Gastrocnemius medialis (tissue), 4 donors: Measurements from ENCODE around the gene RASSF5. TPM values are rescaled to one million over a fixed set of nuclear protein-coding genes. Genes with fewer than 3 reads are reported as not detected.

Experiments used
- ATAC-seq, 2 donors: fragments of 150-250 bp; one replicate each; pipeline ENCODE4 v1.9.1; 2016
- DNase-seq, 2 donors: peaks; one replicate each; pipeline ENCODE4 v3.0.0-alpha.2; 2019
- H3K27ac ChIP-seq, 4 donors: fragments of 200-600 bp; sonication (generic); 1 replicate in 1 of 4; 2 replicates in 3 of 4; pipeline ENCODE4 v1.5.1; 2016 to 2018; ENCODE audit warnings: mild to moderate bottlenecking in 2 of 4, moderate library complexity in 1 of 4
- H3K27me3 ChIP-seq, 3 donors: fragments of 200-600 bp; sonication (generic) in 2 of 3; 1 replicate in 1 of 3; 2 replicates in 2 of 3; pipeline versions ENCODE4 v1.5.1 to v1.6.0; 2016 to 2019; ENCODE audit warnings: mild to moderate bottlenecking in 1 of 3, moderate library complexity in 1 of 3
- H3K36me3 ChIP-seq, 2 donors: fragments of 200-600 bp; sonication (generic) in 1 of 2; one replicate each; pipeline ENCODE4 v1.5.1; 2017 to 2018
- H3K4me1 ChIP-seq, 2 donors: fragments of 200-600 bp; sonication (generic) in 1 of 2; one replicate each; pipeline ENCODE4 v1.5.1; 2016 to 2017; ENCODE audit warnings: mild to moderate bottlenecking in 2 of 2
- H3K4me3 ChIP-seq, 4 donors: fragments of 200-600 bp; sonication (generic) in 3 of 4; 1 replicate in 1 of 4; 2 replicates in 3 of 4; pipeline ENCODE4 v1.5.1; 2016 to 2019; ENCODE audit warnings: mild to moderate bottlenecking in 2 of 4
- H3K9me3 ChIP-seq, 3 donors: fragments of 200-600 bp; sonication (generic) in 2 of 3; 1 replicate in 1 of 3; 2 replicates in 2 of 3; pipeline ENCODE4 v1.5.1; 2016 to 2019
- CTCF ChIP-seq, 5 experiments: fragments of 450-650 bp in 3 of 5; fragments of 200-600 bp in 2 of 5; sonication (generic) in 2 of 5; IDR thresholded peaks in 4 of 5; conservative IDR thresholded peaks in 1 of 5; 1 replicate in 4 of 5; 2 replicates in 1 of 5; pipeline ENCODE4 v1.5.1; 2016 to 2019; ENCODE audit warnings: antibody characterized with exemption in 5 of 5, mild to moderate bottlenecking in 3 of 5, moderate library complexity in 3 of 5
- POLR2A ChIP-seq, 2 donors: fragments of 450-650 bp; IDR thresholded peaks; one replicate each; pipeline ENCODE4 v1.6.1; 2017; ENCODE audit warnings: antibody characterized with exemption in 2 of 2, mild to moderate bottlenecking in 2 of 2, moderate library complexity in 2 of 2
- in situ Hi-C, 4 donors: fragments of 200-750 bp; cut with MboI; loops; one replicate each; pipeline versions ENCODE4 v1.15.0 to v1.8.0; 2017; ENCODE audit warnings: low sequenced_read_pairs in 4 of 4
- intact Hi-C: fragments of 100-400 bp; cut with DNase I; formaldehyde crosslinking; loops from one replicate; pipeline ENCODE4 v1.15.1; 2023; ENCODE audit warnings: low total_unique reads
- total RNA-seq, 4 donors: library from RNA; depleted of rRNA; stranded (reverse); fragments of >200 nt; gene quantifications; one replicate each; pipeline versions ENCODE4 v1.1.0 to v1.2.3, GENCODE V29; 2016

Gene RASSF5
- total RNA-seq, 4 donors from 2014 or later, result 5.9 to 15.9 (median 9.4) TPM

DNA sequence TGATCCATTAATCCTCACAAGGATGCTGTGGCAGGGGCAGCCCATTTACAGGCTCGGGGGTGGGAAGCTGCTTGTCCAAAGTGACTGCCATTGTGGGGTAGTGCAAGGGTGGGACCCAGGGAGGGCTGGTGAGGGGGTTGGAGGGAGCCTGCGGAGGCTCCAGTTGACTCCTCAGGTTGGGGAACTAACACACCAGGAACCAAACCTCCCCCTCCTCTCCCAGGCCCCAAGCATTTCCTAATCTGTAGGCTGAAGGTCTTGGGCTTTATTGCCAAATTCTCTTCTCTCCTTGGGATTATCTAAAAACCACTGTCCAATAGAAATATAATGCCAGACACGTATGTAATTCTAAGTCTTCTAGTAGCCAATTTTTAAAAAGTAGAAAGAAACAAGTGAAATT lies 18.9 kb upstream of the RASSF5 start:
- Histone ChIP-seq H3K27ac (no peak overlapping the region), H3K4me3 (no peak overlapping the region), H3K27me3 (no peaks in the 10 kb centered on the region), H3K9me3 (no peaks in the 10 kb centered on the region), H3K4me1 (no peaks in the 10 kb centered on the region), H3K36me3 (no peaks in the 10 kb centered on the region)
- in situ Hi-C loops (loop anchor here (5.0 to 10.0 kb wide), 2 partner anchors 94 to 96 kb away; no protein-coding TSS in a partner anchor), intact Hi-C loops (no loop called here)
- TF ChIP-seq CTCF (IDR thresholded peaks at IDR 0.05 in 4 of 5, conservative IDR thresholded peaks at IDR 0.05 in 1 of 5) (no peak), POLR2A (IDR thresholded peaks at IDR 0.05) (no peak)
- DNase-seq, result no peak
- no peak for ATAC-seq

DNA sequence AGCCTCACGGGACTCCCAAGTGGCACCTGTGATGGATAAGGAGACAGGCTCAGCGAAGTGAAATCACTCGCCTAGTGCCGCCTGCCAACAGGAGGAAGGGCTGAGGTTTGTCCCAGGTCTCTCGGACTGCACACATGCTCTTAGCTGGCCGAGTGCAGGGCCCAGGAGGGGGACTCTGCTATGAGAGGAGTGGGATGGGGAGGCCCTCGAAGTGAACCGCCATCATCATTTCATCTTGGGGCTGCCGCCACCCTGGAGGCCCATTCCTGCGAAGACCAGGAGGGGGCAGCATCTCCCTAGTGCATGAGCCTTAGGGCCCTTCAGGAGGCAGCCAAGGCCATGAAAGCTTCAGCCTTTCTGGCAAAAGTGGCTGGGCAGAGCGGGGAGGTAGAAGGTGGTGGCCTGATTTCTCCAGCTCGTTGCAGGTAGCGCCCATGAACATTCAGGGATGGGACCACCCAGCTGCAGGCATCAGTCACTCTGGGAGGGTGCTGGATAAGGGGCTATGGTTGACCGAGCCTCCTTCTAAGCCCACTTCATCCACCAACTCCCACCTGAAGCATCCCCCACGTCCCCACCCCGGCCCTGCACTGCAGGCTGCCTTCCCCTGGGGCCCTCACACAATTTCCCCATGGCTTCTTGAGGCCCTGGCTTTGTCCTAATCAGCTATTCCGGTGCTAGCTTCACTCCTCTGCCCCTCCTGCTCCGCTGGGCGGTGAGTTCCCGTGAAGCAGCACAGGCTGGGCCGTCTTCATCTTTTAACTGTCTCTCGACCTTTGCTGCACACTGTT lies 17.2 kb upstream of the RASSF5 start:
- TF ChIP-seq POLR2A (IDR thresholded peaks at IDR 0.05) (no peak), CTCF (IDR thresholded peaks at IDR 0.05 in 4 of 5, conservative IDR thresholded peaks at IDR 0.05 in 1 of 5) (peak; percentile 84 to 91 (median 91))
- ATAC-seq (peak; percentile 94 to 95), DNase-seq (peak; percentile 41 to 68)
- Histone ChIP-seq H3K4me3 (no peak overlapping the region), H3K27ac (no peak overlapping the region), H3K27me3 (no peaks in the 10 kb centered on the region), H3K9me3 (no peaks in the 10 kb centered on the region), H3K36me3 (no peaks in the 10 kb centered on the region), H3K4me1 (no peaks in the 10 kb centered on the region)
- in situ Hi-C loops (loop anchor here (5.0 to 10.0 kb wide), 2 partner anchors 92 to 95 kb away; no protein-coding TSS in a partner anchor), intact Hi-C loops (loop anchor here (1.0 to 5.0 kb wide), 2 partner anchors 57 to 93 kb away; no protein-coding TSS in a partner anchor)

- Histone ChIP-seq H3K27ac (no peak overlapping the region), H3K4me3 (no peak overlapping the region), H3K36me3 (no peaks in the 10 kb centered on the region), H3K4me1 (peaks cover under 1 to 3% of the 10 kb centered on the region in 2 donors), H3K9me3 (no peaks in the 10 kb centered on the region), H3K27me3 (no peaks in the 10 kb centered on the region)
- ATAC-seq (no peak), DNase-seq (no peak)
- intact Hi-C loops (loop anchor here (1.0 to 5.0 kb wide), 2 partner anchors 56 to 92 kb away; no protein-coding TSS in a partner anchor), in situ Hi-C loops (no loop called here)
- TF ChIP-seq POLR2A (IDR thresholded peaks at IDR 0.05), result no peak
- TF ChIP-seq CTCF (IDR thresholded peaks at IDR 0.05 in 4 of 5, conservative IDR thresholded peaks at IDR 0.05 in 1 of 5), result no peak
Measured at GRCh38 chr1:206490771-206491405, 16.4 kb upstream of the RASSF5 start.

DNA sequence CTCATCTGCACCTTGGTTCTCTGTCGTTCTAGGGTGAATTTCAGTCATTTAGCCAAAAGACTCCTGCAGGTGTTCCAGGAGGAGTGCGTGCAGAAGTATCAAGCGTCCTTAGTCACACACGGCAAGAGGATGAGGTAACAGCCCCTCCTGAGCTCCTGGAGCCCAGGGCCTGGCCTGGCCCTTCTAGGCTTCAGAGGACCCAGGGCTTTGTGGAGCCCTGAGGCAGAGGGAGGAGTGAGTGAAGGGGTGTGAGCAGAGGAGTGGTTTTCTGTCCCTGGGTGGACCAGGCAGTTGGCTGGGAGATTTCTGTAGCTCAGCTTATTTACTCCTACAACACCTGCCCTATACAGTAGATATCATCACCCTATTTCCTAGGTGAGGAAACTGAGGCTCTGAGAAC lies 15.7 kb upstream of the RASSF5 start:
- no peak overlapping the region for H3K27ac ChIP-seq
- ATAC-seq, result no peak
- in situ Hi-C loops (no loop called here), intact Hi-C loops (loop anchor here (5.0 kb wide), 1 partner anchor 56 kb away; no protein-coding TSS in a partner anchor)
- H3K4me3 ChIP-seq, result no peak overlapping the region
- no peak for DNase-seq
- TF ChIP-seq POLR2A (IDR thresholded peaks at IDR 0.05), result no peak
- TF ChIP-seq CTCF (IDR thresholded peaks at IDR 0.05 in 4 of 5, conservative IDR thresholded peaks at IDR 0.05 in 1 of 5), result no peak
- H3K27me3 ChIP-seq, result no peaks in the 10 kb centered on the region
- H3K36me3 ChIP-seq, result no peaks in the 10 kb centered on the region
- peaks cover 3 to 7% of the 10 kb centered on the region in 2 donors for H3K4me1 ChIP-seq
- H3K9me3 ChIP-seq, result no peaks in the 10 kb centered on the region
